Mesenteric fat pad (tissue), 1 donor: Measurements from ENCODE around the gene HMGB4. TPM values are rescaled to one million over a fixed set of nuclear protein-coding genes. Genes with fewer than 3 reads are reported as not detected.

Experiments
- DNase-seq: peaks from one replicate; pipeline ENCODE4 v3.0.0-alpha.2; 2020; ENCODE audit warnings: low spot score
- long read RNA-seq: library from polyadenylated mRNA; unstranded; transcript quantifications from one replicate; pipeline ENCODE4 v2.0.0, GENCODE V29; 2020
- total RNA-seq: library from RNA; stranded (reverse); fragmentation: NEBNext Ultra II Directional; extraction: Animal tissue kit (Norgen Biotek cat#: 25700); gene quantifications from one replicate; pipeline ENCODE4 v1.2.1, GENCODE V29; 2021
- donor health status: DM: yes; HTN: yes; CAD: no.

HMGB4 gene
- not detected for total RNA-seq
- long read RNA-seq: 0 reads

- no peak for DNase-seq
These were observed at the start of gene HMGB4 for GRCh38 chr1:33863779-33864178. Gene HMGB4 (plus strand): TSS chr1:33864079. CDS start chr1:33864192, 113 bp downstream.

- DNase-seq: no peak
These were observed 49.7 kb upstream of the HMGB4 start for GRCh38 chr1:33814166-33814565.

- no peak for DNase-seq
These were observed 48.8 kb upstream of the HMGB4 start for GRCh38 chr1:33815061-33815460.

GRCh38 chr1:33818071-33818470 is 45.8 kb upstream of the HMGB4 start:
- no peak for DNase-seq

- no peak for DNase-seq
These were observed 44.5 kb upstream of the HMGB4 start for GRCh38 chr1:33819290-33819912.

- no peak for DNase-seq
These were observed 44.0 kb upstream of the HMGB4 start for GRCh38 chr1:33819913-33820311.

- DNase-seq: no peak
These were observed 43.1 kb upstream of the HMGB4 start for GRCh38 chr1:33820804-33821203.

- no peak for DNase-seq
These were observed 42.6 kb upstream of the HMGB4 start for GRCh38 chr1:33821291-33821690.

GRCh38 chr1:33822396-33822795 is 41.5 kb upstream of the HMGB4 start:
- no peak for DNase-seq

- DNase-seq: no peak
These were observed 40.5 kb upstream of the HMGB4 start for GRCh38 chr1:33823401-33823800.

GRCh38 chr1:33823830-33824229 is 40.0 kb upstream of the HMGB4 start:
- no peak for DNase-seq

- DNase-seq: no peak
These were observed 39.6 kb upstream of the HMGB4 start for GRCh38 chr1:33824321-33824720.

GRCh38 chr1:33824971-33825370 is 38.9 kb upstream of the HMGB4 start:
- no peak for DNase-seq

GRCh38 chr1:33825506-33825905 is 38.4 kb upstream of the HMGB4 start:
- DNase-seq: no peak

GRCh38 chr1:33826311-33826710 is 37.6 kb upstream of the HMGB4 start:
- DNase-seq: no peak

- no peak for DNase-seq
These were observed 37.2 kb upstream of the HMGB4 start for GRCh38 chr1:33826711-33827110.

- no peak for DNase-seq
These were observed 35.8 kb upstream of the HMGB4 start for GRCh38 chr1:33828059-33828458.

- DNase-seq: no peak
These were observed 35.2 kb upstream of the HMGB4 start for GRCh38 chr1:33828654-33829053.

GRCh38 chr1:33836911-33837310 is 27.0 kb upstream of the HMGB4 start:
- no peak for DNase-seq

- no peak for DNase-seq
These were observed 26.2 kb upstream of the HMGB4 start for GRCh38 chr1:33837635-33838034.

- no peak for DNase-seq
These were observed 22.4 kb upstream of the HMGB4 start for GRCh38 chr1:33841494-33841893.

- no peak for DNase-seq
These were observed 21.5 kb upstream of the HMGB4 start for GRCh38 chr1:33842348-33842747.

GRCh38 chr1:33844166-33844565 is 19.7 kb upstream of the HMGB4 start:
- no peak for DNase-seq

GRCh38 chr1:33846861-33847260 is 17.0 kb upstream of the HMGB4 start:
- no peak for DNase-seq
